Esophagus squamous epithelium (tissue), 4 donors: Measurements from ENCODE around the gene IQCK.

Source experiments
- CTCF ChIP-seq, 6 experiments: fragments of 450-650 bp in 4 of 6; fragments of 200-600 bp in 2 of 6; sonication (generic) in 2 of 6; IDR thresholded peaks; one replicate each; pipeline ENCODE4 v1.5.1; 2016 to 2019; ENCODE audit warnings: antibody characterized with exemption in 6 of 6, mild to moderate bottlenecking in 4 of 6, moderate library complexity in 4 of 6
- POLR2A ChIP-seq, 4 donors: fragments of 450-650 bp; IDR thresholded peaks; one replicate each; pipeline ENCODE4 v1.6.1; 2017; ENCODE audit warnings: antibody characterized with exemption in 4 of 4, mild to moderate bottlenecking in 4 of 4, moderate library complexity in 3 of 4

DNA sequence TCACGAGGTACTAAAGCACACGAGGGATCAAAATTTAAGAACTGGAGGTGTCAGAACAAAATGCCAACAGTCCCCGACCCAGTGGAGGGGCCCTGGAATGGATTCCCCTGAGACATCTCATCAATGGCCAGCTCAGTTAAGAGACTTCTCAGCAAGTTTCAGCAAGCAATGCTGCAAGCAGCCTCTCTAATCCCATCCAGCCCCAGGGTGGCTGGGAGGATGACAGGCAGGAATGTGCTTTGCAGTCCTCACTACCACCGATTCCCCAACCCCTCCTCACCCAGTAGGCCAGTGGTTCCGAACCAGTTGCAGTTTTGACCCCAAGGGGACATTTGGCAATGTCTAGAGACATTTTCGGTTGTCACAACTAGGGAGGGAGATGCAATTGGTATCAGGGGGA, 157.8 kb downstream of the IQCK start:
- TF ChIP-seq CTCF (IDR thresholded peaks at IDR 0.05) = no peak
- TF ChIP-seq POLR2A (IDR thresholded peaks at IDR 0.05) = no peak
